AG09319 (cell line): ENCODE data around the gene CARD9.
A peak's percentile ranks its signal among the peaks of the same experiment; 100 is the strongest.

ENCODE experiments used
- DNase-seq: peaks from one replicate; pipeline ENCODE4 v3.0.0-alpha.2; 2010; ENCODE audit warnings: low read depth; ENCODE audit errors: extremely low read depth
- CTCF ChIP-seq: IDR thresholded peaks from 2 replicates; pipeline ENCODE4 v1.5.1; 2011; ENCODE audit warnings: low read depth, mild to moderate bottlenecking, inconsistent platforms, low read length, moderate library complexity

CARD9 gene

GRCh38 chr9:136348691-136349090 is 24.8 kb downstream of the CARD9 start:
- no peak for DNase-seq

GRCh38 chr9:136347472-136348256 is 25.8 kb downstream of the CARD9 start:
- DNase-seq: no peak
- no peak for TF ChIP-seq CTCF

More at GRCh38 chr9:136348691-136349090, 24.8 kb downstream of the CARD9 start:
- TF ChIP-seq CTCF: no peak

GRCh38 chr9:136346927-136347465 is 26.5 kb downstream of the CARD9 start:
- TF ChIP-seq CTCF: no peak
- DNase-seq: no peak

- no peak for DNase-seq
- TF ChIP-seq CTCF: no peak
Observed at GRCh38 chr9:136346157-136346481, 27.4 kb downstream of the CARD9 start.

GRCh38 chr9:136345281-136346156 is 27.9 kb downstream of the CARD9 start:
- TF ChIP-seq CTCF: peak; percentile 65
- DNase-seq: no peak

GRCh38 chr9:136344544-136345280 is 28.8 kb downstream of the CARD9 start:
- DNase-seq: no peak
- no peak for TF ChIP-seq CTCF
